ENCODE measurements around the gene OTUD5.

DNA sequence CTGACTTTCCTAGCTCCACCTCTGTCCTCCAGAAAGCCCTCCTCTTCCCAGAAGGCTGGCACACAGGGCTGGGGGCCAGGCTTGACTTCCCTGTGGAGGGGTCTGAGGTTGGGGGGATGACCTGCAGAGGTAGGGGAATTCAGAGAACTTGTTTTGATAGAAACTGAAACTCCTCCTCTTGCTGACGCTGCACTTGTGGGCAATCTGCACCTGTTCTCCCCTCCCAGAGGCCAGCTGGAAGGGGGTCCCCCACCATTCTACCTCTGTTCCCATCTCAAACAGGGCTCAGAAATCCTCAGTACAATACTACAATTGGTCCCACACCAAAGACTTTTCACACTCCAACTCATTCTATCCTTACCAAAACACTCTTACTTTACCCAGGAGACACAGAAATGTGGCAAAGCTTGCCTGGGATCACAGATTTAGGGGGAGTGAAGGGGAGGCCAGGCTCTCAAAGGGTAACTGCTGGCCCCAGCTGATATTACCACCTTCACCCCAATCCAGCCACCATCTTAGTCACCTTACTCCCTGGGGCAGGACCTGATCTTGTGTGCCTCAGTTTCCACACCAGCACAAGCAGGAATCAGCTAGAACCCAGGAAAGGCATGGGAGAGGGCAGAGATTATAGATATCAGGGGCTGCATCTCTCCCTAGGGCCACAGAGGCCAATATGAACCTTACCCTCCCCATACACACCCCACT is 18.5 kb downstream of the OTUD5 start:
- TF ChIP-seq MZF1 (CRISPR knock-in tag; IDR thresholded peaks at IDR 0.05; ENCODE audit: borderline replicate concordance) = no peak
- TF ChIP-seq POLR2A (IDR thresholded peaks at IDR 0.05; ENCODE audit: insufficient read depth in 1 of 2, low read depth in 2 of 2, low read length in 2 of 2) = no peak
- TF ChIP-seq HCFC1 (IDR thresholded peaks at IDR 0.05; ENCODE audit: low read depth, low read length) = no peak
- no peak for TF ChIP-seq ZNF264 (CRISPR knock-in tag; IDR thresholded peaks at IDR 0.05)
- TF ChIP-seq MAFK (conservative IDR thresholded peaks at IDR 0.05 in 1 of 2, IDR thresholded peaks at IDR 0.05 in 1 of 2; ENCODE audit: low read length in 2 of 2) = no peak
- TF ChIP-seq, protein P1, sequence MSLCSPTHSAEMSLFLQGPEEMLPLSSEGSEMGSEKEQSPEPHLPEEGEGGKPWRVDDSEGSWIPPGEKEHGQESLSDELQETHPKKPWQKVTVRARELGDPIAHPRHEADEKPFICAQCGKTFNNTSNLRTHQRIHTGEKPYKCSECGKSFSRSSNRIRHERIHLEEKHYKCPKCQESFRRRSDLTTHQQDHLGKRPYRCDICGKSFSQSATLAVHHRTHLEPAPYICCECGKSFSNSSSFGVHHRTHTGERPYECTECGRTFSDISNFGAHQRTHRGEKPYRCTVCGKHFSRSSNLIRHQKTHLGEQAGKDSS (CRISPR knock-in tag; IDR thresholded peaks at IDR 0.05; ENCODE audit: borderline replicate concordance, low read depth) = no peak
- TF ChIP-seq MXD4 (CRISPR knock-in tag; IDR thresholded peaks at IDR 0.05) = no peak
- TF ChIP-seq ZNF274 (CRISPR knock-in tag; IDR thresholded peaks at IDR 0.05) = no peak
- no peak for TF ChIP-seq WIZ (CRISPR knock-in tag; IDR thresholded peaks at IDR 0.05)
